Fibroblast of villous mesenchyme (primary cell): ENCODE measurements around the gene TMC2. TPM values are rescaled to one million over a fixed set of nuclear protein-coding genes. Genes with fewer than 3 reads are reported as not detected.

Experiments used
- DNase-seq: peaks from one replicate; pipeline ENCODE4 v3.0.0-alpha.2; 2010; ENCODE audit warnings: low read depth
- H3K4me3 ChIP-seq: 2 replicates; pipeline ENCODE4 v1.5.1; 2011; ENCODE audit warnings: low read depth, mild to moderate bottlenecking, low read length
- CTCF ChIP-seq: IDR thresholded peaks from 2 replicates; pipeline ENCODE4 v1.5.1; 2012; ENCODE audit warnings: low read depth, mild to moderate bottlenecking, low read length; ENCODE audit not compliant: insufficient read depth
- small RNA-seq: library from RNA; depleted of rRNA; stranded (forward); fragments of <200 nt; gene quantifications from one replicate; pipeline ENCODE3, GENCODE V24; 2012
- total RNA-seq: library from RNA; depleted of rRNA; stranded (reverse); fragments of >200 nt; gene quantifications from 2 replicates; pipeline ENCODE4 v1.2.3, GENCODE V29; 2012

Gene TMC2
- total RNA-seq, 1 donor = not detected

DNA sequence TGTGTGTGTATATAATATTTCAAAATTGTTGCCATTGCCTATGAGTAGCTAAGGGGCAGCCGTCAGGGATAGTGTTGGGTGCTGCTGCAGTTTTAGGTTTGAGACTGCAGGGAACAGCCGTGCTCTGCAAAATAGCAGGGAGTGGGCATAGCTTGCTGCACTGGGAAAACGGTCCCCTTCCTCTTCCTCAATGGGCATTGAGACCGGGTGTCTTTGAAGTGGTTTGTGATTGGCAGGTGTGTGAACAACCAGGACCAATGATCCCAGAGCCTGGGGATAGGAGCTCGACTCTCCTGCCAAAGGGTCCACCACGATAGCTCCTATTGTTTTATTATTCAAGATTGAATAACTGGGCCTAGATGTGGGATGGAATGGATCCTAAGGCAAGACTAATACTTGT lies 151.1 kb downstream of the TMC2 start:
- TF ChIP-seq CTCF = no peak

DNA sequence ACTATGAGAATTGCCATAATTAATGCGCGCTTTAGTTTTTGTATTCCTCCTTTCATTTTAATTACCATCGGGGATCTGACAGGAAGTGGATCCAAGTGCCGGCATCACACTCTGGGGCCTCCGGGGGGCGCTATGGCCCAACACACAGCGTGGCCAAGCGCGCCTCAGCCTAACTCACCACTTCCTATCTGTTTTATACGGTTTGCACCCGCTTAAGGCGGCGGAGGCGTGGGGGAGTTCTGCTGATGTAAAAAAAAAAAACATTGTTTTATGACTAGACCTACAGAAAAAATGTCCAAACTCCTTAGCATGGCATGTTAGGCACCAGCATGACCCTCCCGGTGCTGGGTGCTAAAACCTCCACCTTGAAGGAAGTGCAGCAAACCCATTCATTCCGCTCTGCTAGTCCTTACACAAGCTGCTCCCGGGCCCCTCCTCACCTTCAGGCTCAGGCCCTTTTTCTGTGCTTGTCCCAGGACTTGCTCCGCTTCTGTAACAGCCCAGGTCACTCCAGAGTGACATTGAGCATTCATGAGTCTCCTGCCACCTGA lies 151.7 kb downstream of the TMC2 start:
- H3K4me3 ChIP-seq = no peak overlapping the region
- peak; percentile 63 for DNase-seq
- peak; percentile 85 for TF ChIP-seq CTCF

More for the DNA sequence above, 151.1 kb downstream of the TMC2 start:
- no peak overlapping the region for H3K4me3 ChIP-seq
- DNase-seq = no peak

DNA sequence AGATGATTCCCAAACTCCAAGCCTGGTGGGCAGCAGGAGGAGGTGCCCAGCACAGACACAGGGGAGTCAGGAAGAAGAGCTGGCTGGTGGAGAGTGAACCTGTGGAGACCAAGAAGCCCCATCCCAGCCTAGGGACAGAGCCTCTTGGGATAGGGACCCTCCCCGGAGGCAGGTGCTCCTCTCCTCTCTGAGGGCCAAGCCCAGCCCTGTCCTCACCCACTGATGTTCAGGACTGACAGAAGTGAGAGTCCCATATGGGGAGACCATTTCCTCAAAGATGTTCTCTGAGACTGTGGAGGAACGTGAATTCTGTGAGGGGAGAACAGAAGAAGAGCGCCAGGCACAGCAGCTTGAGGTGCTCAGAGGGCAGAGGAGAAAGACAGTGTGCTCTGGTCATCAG lies 153.8 kb downstream of the TMC2 start:
- TF ChIP-seq CTCF = no peak
- no peak for DNase-seq
- no peak overlapping the region for H3K4me3 ChIP-seq

- H3K4me3 ChIP-seq = no peak overlapping the region
- DNase-seq = no peak
- no peak for TF ChIP-seq CTCF
Measured at GRCh38 chr20:2690718-2691117, 154.3 kb downstream of the TMC2 start.

DNA sequence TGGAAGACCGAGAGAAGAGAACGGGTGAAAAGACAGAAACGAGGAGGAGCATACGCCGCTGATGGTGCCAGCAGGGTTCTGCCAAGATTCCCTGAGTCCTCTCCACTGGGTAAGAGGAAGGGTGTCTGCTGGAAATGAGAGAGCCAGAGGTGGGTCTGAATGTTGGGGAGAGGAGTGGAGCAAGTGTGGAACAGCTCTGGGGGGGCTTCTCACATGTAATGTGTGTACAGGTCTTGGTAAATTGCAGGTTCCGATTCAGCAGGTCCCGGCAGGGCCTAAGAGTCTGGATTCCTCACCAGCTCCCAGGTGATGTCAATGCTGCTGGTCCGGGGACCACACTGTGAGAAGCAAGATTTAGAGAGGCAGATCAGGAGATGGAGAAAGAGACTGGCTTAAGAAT lies 154.8 kb downstream of the TMC2 start:
- no peak for DNase-seq
- no peak for TF ChIP-seq CTCF

More for the DNA sequence above, 154.8 kb downstream of the TMC2 start:
- no peak overlapping the region for H3K4me3 ChIP-seq

Small RNAs within 50 kb of the gene (small RNA-seq; reads per million reads assigned to genes)
- gene SNORA51 (not detected), gene SNORD110 (not detected), gene SNORD56 (not detected), gene SNORD57 (not detected), gene SNORD86 (not detected)

Other genes starting within 250 kb of the TMC2 start
- gene TGM3, start 240.6 kb upstream of the TMC2 start, total RNA-seq = not detected in 2 replicates
- not detected in 2 replicates for gene TGM6, start 155.7 kb upstream of the TMC2 start, total RNA-seq
- gene SNRPB, start 65.8 kb upstream of the TMC2 start, total RNA-seq = 146 and 153 TPM in 2 replicates
- gene ZNF343, start 27.7 kb upstream of the TMC2 start, total RNA-seq = 10.4 and 11.3 TPM in 2 replicates
- 115 and 127 TPM in 2 replicates for gene NOP56, start 116.1 kb downstream of the TMC2 start, total RNA-seq
- 63.0 and 86.0 TPM in 2 replicates for gene IDH3B, start 127.6 kb downstream of the TMC2 start, total RNA-seq
- 2.6 and 3.5 TPM in 2 replicates for gene EBF4, start 156.2 kb downstream of the TMC2 start, total RNA-seq